AG04450 (cell line): ENCODE measurements around the gene ZMYM2. TPM values are rescaled to one million over a fixed set of nuclear protein-coding genes. Genes with fewer than 3 reads are reported as not detected.

Experiments used
- CTCF ChIA-PET: fragments of 300-600, 350-600 bp; formaldehyde crosslinking; extraction: SDS; loops from one replicate; lab custom pipeline; 2022; ENCODE audit warnings: antibody characterized with exemption, inconsistent platforms; lab: Charles Lee
- POLR2A ChIA-PET: fragments of 350-600 bp; formaldehyde crosslinking; extraction: SDS; loops from one replicate; lab custom pipeline; 2021; ENCODE audit warnings: antibody characterized with exemption, inconsistent platforms; lab: Yijun Ruan, JAX
- DNase-seq: peaks from one replicate; pipeline ENCODE4 v3.0.0-alpha.2; 2011; ENCODE audit warnings: low read depth, low spot score
- H3K27ac ChIP-seq: one replicate; pipeline ENCODE4 v1.5.1; 2012; ENCODE audit warnings: low read depth, low read length, control low read depth
- H3K27me3 ChIP-seq: one replicate; pipeline ENCODE4 v1.6.0; 2012; ENCODE audit warnings: low read length; ENCODE audit not compliant: control insufficient read depth, insufficient read depth
- H3K4me3 ChIP-seq: 2 replicates; pipeline ENCODE4 v1.5.1; 2011; ENCODE audit warnings: mild to moderate bottlenecking, low read depth, low read length, control low read depth
- H3K9me3 ChIP-seq: 2 replicates; pipeline ENCODE4 v1.5.1; 2012; ENCODE audit warnings: low read length; ENCODE audit not compliant: control insufficient read depth, insufficient read depth
- polyA plus RNA-seq: library from polyadenylated mRNA; depleted of rRNA; stranded (reverse); fragments of >200 nt; gene quantifications from 2 replicates; pipeline ENCODE4 v1.2.3, GENCODE V29; 2011
- TF ChIP-seq, protein P1 (sequence below): IDR thresholded peaks from 2 replicates; pipeline ENCODE4 v1.5.1; 2011; ENCODE audit warnings: low read depth, low read length, control low read depth, inconsistent platforms

The ZMYM2 gene
- polyA plus RNA-seq, 1 experiment = 46.1 TPM

DNA sequence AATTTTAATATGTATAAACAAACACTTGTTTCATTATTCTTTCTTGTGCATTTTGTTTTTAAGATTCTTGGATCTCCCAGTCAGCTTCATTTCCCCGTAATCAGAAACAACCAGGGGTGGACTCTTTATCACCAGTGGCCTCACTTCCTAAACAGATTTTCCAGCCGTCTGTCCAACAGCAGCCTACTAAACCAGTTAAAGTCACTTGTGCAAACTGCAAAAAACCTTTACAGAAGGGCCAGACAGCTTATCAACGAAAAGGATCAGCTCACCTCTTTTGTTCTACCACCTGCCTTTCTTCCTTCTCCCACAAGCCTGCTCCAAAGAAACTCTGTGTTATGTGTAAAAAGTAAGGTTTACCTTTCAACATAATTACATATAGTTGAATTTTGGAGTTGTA is 44.3 kb downstream of the ZMYM2 start:
- POLR2A ChIA-PET = no interaction called here
- Histone ChIP-seq H3K27ac (no peak overlapping the region), H3K27me3 (no peaks in the 10 kb centered on the region), H3K4me3 (no peak overlapping the region), H3K9me3 (no peaks in the 10 kb centered on the region)
- no peak for DNase-seq
- TF ChIP-seq, protein P1, sequence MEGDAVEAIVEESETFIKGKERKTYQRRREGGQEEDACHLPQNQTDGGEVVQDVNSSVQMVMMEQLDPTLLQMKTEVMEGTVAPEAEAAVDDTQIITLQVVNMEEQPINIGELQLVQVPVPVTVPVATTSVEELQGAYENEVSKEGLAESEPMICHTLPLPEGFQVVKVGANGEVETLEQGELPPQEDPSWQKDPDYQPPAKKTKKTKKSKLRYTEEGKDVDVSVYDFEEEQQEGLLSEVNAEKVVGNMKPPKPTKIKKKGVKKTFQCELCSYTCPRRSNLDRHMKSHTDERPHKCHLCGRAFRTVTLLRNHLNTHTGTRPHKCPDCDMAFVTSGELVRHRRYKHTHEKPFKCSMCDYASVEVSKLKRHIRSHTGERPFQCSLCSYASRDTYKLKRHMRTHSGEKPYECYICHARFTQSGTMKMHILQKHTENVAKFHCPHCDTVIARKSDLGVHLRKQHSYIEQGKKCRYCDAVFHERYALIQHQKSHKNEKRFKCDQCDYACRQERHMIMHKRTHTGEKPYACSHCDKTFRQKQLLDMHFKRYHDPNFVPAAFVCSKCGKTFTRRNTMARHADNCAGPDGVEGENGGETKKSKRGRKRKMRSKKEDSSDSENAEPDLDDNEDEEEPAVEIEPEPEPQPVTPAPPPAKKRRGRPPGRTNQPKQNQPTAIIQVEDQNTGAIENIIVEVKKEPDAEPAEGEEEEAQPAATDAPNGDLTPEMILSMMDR = no peak
- CTCF ChIA-PET = interaction anchor here (0.6 to 5.4 kb wide), 2 partner anchors 18 to 370 kb away, joined by 3 to 36 read pairs; no protein-coding TSS in a partner anchor

DNA sequence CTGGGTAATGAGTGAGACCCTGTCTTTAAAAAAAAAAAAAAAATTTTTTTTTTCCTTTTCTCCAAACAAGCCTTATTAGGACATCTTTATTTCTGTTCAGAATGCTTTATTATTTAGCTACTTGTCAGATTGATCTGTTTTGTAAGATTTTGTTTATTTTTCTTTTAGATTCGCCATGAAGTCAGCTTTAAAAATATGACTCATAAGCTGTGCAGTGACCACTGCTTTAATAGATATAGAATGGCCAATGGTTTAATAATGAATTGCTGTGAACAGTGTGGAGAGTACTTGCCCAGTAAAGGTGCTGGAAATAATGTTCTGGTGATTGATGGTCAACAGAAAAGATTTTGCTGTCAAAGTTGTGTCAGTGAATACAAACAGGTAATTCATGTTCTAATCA is 47.7 kb downstream of the ZMYM2 start:
- peaks cover 3% of the 10 kb centered on the region; the same call in 1 of the 2 replicates for H3K9me3 ChIP-seq
- H3K27me3 ChIP-seq = no peaks in the 10 kb centered on the region
- H3K4me3 ChIP-seq = no peak overlapping the region
- TF ChIP-seq, protein P1 = no peak
- peak; percentile 16 for DNase-seq
- peak overlapping the region; percentile 83 for H3K27ac ChIP-seq
- ChIA-PET POLR2A (no interaction called here), CTCF (interaction anchor here (0.7 to 5.4 kb wide), 2 partner anchors 22 to 46 kb away, joined by 4 to 36 read pairs; no protein-coding TSS in a partner anchor)

DNA sequence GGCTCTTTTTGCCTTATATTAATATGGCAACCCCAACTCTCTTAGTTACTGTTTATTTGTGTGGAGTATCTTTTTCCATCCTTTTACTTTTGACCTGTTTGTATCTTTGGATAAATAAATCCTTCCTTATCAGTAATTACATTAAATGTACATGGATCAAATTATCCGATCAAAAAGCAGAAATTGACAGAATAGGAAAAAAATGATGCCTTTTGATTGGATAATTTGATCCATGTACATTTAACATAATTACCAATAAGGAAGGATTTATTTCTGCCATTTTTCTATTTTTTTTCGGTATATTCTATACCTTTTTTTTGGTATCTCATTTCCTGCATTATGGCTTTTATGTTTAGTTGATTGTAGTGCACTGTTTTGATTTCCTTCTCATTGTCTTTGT is 57.2 kb downstream of the ZMYM2 start:
- TF ChIP-seq, protein P1 = no peak
- CTCF ChIA-PET = interaction anchor here (1.0 kb wide), 1 partner anchor 31 kb away, joined by 3 read pairs; no protein-coding TSS in a partner anchor
- POLR2A ChIA-PET = no interaction called here
- Histone ChIP-seq H3K27ac (no peak overlapping the region), H3K27me3 (no peaks in the 10 kb centered on the region), H3K9me3 (peaks cover 11% of the 10 kb centered on the region), H3K4me3 (no peak overlapping the region)
- no peak for DNase-seq

DNA sequence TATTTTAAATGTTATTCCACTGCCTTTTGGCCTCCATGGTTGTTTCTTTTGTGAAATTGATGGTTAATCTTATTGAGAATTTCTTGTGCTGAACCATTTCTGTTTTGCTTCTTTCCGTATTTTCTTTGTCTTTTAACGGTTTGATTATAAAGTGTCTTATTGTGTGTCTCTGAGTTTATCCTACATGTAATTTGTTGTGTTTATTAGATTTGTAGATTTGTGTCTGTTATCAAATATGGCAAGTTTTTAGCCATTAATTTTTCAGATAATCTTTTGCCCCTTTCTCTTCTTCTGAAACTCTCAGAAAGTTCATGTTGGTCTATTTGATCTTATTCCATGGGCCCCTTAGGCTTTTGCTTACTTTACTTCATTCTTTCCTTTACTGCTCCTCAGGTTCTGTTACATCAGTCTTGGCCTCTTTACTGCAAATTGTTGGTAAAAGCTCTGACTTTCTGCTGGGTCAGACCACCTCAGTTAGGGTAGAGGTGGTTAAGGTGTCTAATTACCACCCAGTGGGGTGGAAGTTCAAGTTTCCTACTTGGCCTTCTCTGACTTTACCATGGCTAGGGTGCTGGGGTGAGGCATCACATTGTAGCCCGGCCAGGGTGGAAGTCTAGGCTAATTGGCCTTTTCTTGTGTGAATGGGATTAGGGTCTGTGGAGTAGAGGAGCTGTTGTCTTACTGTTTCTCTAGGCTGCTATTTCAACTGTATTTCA is 58.3 kb downstream of the ZMYM2 start:
- Histone ChIP-seq H3K4me3 (no peak overlapping the region), H3K27me3 (no peaks in the 10 kb centered on the region), H3K9me3 (peaks cover 11% of the 10 kb centered on the region), H3K27ac (no peak overlapping the region)
- TF ChIP-seq, protein P1 = no peak
- CTCF ChIA-PET = interaction anchor here (1.0 kb wide), 1 partner anchor 32 kb away, joined by 3 read pairs; no protein-coding TSS in a partner anchor
- POLR2A ChIA-PET = no interaction called here
- no peak for DNase-seq

DNA sequence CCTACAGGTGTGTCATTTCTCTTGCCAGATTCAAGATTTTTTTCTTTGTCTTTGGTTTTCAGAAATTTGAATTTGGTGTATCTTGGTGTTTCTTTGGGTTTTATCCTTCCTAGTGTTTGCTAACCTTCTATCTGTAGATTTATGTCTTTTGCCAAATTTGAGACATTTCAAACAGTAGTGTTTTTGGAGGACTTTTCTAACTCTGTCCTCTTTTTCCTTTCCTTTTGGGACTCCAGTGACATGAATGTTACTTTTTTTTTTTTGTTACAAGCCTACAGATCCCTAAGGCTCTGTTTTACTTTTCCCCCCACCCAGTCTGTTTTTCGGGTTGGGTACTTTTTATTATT is 58.8 kb downstream of the ZMYM2 start:
- DNase-seq = no peak
- Histone ChIP-seq H3K27ac (no peak overlapping the region), H3K9me3 (peaks cover 11% of the 10 kb centered on the region), H3K4me3 (no peak overlapping the region), H3K27me3 (no peaks in the 10 kb centered on the region)
- POLR2A ChIA-PET = no interaction called here
- TF ChIP-seq, protein P1 = no peak
- CTCF ChIA-PET = interaction anchor here (1.0 kb wide), 1 partner anchor 33 kb away, joined by 3 read pairs; no protein-coding TSS in a partner anchor
